ENCODE results near the gene NEK6. TPM values are rescaled to one million over a fixed set of nuclear protein-coding genes. Genes with fewer than 3 reads are reported as not detected.

NEK6 gene
- total and polyA plus RNA-seq, 10 of the 15 experiments (the other 5 are each of a cell fraction or from before 2014, with no cell fraction given): 31.3 to 161 (median 89.2) TPM

DNA sequence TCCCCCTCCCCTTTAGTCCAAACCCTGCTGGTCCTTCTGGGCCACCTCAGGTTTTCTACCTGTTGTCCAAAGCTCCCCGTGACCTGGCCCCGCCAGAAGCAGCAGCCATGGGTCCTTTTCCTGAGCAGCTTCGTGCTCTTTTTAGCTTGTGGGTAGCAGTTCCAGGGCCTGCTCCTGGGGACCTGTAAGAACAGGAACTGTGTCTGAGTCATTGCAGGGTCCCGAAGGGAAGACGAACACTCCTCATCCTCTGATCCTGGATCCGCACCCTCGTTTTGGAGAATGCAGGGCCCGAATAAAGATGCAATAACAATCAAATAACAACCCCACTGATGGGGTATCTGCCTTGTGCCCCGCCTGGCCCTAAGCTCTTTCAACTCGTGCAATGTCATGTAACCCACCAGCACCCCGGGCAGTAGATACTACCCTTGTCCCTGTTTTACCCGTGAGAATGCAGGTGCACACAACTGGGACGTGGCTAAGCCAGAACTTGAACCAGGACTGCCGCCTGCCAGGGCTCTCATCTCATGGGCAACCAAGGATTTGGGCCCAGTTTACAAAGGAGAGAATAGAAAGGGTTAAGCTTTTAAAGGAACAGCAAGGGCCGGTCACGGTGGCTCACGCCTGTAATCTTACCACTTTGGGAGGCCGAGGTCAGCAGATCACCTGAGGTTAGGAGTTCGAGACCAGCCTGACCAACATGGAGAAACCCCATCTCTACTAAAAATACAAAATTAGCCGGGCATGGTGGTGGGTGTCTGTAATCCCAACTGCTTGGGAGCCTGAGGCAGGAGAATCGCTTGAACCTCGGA, 33.2 kb downstream of the NEK6 start (continued):
- TF ChIP-seq, protein P1, sequence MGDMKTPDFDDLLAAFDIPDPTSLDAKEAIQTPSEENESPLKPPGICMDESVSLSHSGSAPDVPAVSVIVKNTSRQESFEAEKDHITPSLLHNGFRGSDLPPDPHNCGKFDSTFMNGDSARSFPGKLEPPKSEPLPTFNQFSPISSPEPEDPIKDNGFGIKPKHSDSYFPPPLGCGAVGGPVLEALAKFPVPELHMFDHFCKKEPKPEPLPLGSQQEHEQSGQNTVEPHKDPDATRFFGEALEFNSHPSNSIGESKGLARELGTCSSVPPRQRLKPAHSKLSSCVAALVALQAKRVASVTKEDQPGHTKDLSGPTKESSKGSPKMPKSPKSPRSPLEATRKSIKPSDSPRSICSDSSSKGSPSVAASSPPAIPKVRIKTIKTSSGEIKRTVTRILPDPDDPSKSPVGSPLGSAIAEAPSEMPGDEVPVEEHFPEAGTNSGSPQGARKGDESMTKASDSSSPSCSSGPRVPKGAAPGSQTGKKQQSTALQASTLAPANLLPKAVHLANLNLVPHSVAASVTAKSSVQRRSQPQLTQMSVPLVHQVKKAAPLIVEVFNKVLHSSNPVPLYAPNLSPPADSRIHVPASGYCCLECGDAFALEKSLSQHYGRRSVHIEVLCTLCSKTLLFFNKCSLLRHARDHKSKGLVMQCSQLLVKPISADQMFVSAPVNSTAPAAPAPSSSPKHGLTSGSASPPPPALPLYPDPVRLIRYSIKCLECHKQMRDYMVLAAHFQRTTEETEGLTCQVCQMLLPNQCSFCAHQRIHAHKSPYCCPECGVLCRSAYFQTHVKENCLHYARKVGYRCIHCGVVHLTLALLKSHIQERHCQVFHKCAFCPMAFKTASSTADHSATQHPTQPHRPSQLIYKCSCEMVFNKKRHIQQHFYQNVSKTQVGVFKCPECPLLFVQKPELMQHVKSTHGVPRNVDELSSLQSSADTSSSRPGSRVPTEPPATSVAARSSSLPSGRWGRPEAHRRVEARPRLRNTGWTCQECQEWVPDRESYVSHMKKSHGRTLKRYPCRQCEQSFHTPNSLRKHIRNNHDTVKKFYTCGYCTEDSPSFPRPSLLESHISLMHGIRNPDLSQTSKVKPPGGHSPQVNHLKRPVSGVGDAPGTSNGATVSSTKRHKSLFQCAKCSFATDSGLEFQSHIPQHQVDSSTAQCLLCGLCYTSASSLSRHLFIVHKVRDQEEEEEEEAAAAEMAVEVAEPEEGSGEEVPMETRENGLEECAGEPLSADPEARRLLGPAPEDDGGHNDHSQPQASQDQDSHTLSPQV (IDR thresholded peaks at IDR 0.05): no peak
- TF ChIP-seq IKZF1 (conservative IDR thresholded peaks at IDR 0.05): peak; percentile 36; the same call in 1 of the 2 replicates
- TF ChIP-seq HDGF (IDR thresholded peaks at IDR 0.05): peak; percentile 50

DNA sequence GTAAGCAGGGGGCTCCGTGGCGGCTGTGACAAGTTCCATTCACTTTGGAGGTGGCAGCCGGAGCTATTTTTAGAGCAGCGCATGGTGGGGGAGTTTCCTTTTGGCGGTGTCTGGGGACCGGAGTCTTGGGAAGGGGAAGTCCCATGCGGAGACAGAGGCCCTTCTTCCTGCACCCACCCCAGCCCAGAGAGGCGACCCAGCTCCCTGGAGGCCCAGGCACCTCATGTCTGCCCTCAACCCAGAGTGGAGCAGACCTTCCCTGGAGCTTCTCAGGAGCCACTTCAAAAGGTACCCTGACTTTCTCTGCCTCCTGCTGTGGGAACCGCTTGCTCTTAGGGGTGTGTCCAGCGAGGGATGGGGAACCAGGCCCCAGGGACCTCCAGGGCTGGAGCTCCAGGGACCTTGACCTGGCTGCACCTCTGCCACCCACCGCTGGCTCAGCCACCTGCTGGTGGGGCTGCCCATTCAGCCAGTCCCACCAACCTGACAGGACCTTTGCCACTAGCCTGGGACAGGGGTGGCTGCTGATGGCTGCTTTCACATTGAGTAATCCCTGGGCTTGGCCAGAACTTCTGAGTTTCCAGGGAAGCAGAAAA, 34.1 kb downstream of the NEK6 start:
- H3K4me1 ChIP-seq (ENCODE audit: control insufficient read depth, insufficient read depth, low read length): peaks cover 90% of the 10 kb centered on the region
- DNase-seq (ENCODE audit: low read depth, low spot score): peak; percentile 77
- POLR2A ChIA-PET: interaction anchor here (0.9 to 5.4 kb wide), 13 partner anchors 12 to 155 kb away, joined by 3 to 45 read pairs (median 4); no protein-coding TSS in a partner anchor
- peak overlapping the region; percentile 49 for H3K9ac ChIP-seq (ENCODE audit: control insufficient read depth, insufficient read depth, low read length)
- H3K4me3 ChIP-seq: peak overlapping the region; percentile 56
- intact Hi-C loops (cut with micrococcal nuclease; ENCODE audit: unreplicated experiment) (loop anchor here (1.0 to 2.0 kb wide), 4 partner anchors 27 to 165 kb away; no protein-coding TSS in a partner anchor), in situ Hi-C loops (cut with MboI) (loop anchor here (25.0 kb wide), 1 partner anchor 155 kb away; no protein-coding TSS in a partner anchor)
- SMC1A ChIA-PET (ENCODE audit: uncharacterized antibody, unreplicated experiment): interaction anchor here (1.1 to 9.9 kb wide), 17 partner anchors 13 to 330 kb away, joined by 3 to 132 read pairs (median 9); partner anchors contain the start of gene NEK6
- FAIRE-seq: no peak
- peak overlapping the region; percentile 91 for H3K27ac ChIP-seq (ENCODE audit: control insufficient read depth, insufficient read depth)
- CTCF ChIA-PET: interaction anchor here (0.6 to 5.0 kb wide), 19 partner anchors 25 to 330 kb away, joined by 3 to 42 read pairs (median 7); partner anchors contain the start of gene NEK6
- H3K36me3 ChIP-seq (ENCODE audit: control insufficient read depth in 2 of 2, insufficient read depth in 2 of 2, low read length in 1 of 2): peaks cover 29 to 39% of the 10 kb centered on the region in 2 experiments
- peak; percentile 67 for ATAC-seq
- no peaks in the 10 kb centered on the region for H3K27me3 ChIP-seq (replicated peaks in 1 of 2; ENCODE audit: control insufficient read depth in 2 of 2, insufficient read depth in 2 of 2, low read length in 1 of 2)
- RAD21 ChIA-PET (ENCODE audit: unreplicated experiment): interaction anchor here (0.7 to 5.1 kb wide), 18 partner anchors 27 to 251 kb away, joined by 3 to 74 read pairs (median 7); partner anchors contain the start of gene NEK6
- no peaks in the 10 kb centered on the region for H3K9me3 ChIP-seq (replicated peaks; ENCODE audit: control insufficient read depth, insufficient read depth, low read length)
- peak overlapping the region; percentile 77 for H3K4me2 ChIP-seq (ENCODE audit: control insufficient read depth, insufficient read depth)
- no peak overlapping the region for H2AFZ ChIP-seq (ENCODE audit: control insufficient read depth, low read depth, low read length)
- H3K79me2 ChIP-seq (ENCODE audit: control insufficient read depth, insufficient read depth, low read length): peaks cover 100% of the 10 kb centered on the region
- H4K20me1 ChIP-seq (ENCODE audit: control insufficient read depth, insufficient read depth): peaks cover 7% of the 10 kb centered on the region
- WGBS (ENCODE audit: insufficient coverage, insufficient replicate concordance, low lambda C conversion rate, missing lambda C conversion rate): under 1% methylated on average over 11 of the region's 11 CpGs
- BruUV-seq (replicated peaks): no TSS peak
- TF ChIP-seq, protein P2, sequence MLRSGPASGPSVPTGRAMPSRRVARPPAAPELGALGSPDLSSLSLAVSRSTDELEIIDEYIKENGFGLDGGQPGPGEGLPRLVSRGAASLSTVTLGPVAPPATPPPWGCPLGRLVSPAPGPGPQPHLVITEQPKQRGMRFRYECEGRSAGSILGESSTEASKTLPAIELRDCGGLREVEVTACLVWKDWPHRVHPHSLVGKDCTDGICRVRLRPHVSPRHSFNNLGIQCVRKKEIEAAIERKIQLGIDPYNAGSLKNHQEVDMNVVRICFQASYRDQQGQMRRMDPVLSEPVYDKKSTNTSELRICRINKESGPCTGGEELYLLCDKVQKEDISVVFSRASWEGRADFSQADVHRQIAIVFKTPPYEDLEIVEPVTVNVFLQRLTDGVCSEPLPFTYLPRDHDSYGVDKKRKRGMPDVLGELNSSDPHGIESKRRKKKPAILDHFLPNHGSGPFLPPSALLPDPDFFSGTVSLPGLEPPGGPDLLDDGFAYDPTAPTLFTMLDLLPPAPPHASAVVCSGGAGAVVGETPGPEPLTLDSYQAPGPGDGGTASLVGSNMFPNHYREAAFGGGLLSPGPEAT (IDR thresholded peaks at IDR 0.05; ENCODE audit: low read depth): peak; percentile 96
- TF ChIP-seq GATAD2B (conservative IDR thresholded peaks at IDR 0.05; ENCODE audit: low read depth) (peak; percentile 100), POU2F2 (IDR thresholded peaks at IDR 0.05; ENCODE audit: borderline replicate concordance, low read depth, low read length) (no peak; the same call in 2 of the 3 replicates), WRNIP1 (IDR thresholded peaks at IDR 0.05; ENCODE audit: borderline replicate concordance, low read depth, low read length) (no peak), SPI1 (IDR thresholded peaks at IDR 0.05; ENCODE audit: borderline replicate concordance, insufficient read depth, low read depth, low read length) (peak; percentile 29; the same call in 1 of the 2 replicates)
- TF ChIP-seq, protein P3, sequence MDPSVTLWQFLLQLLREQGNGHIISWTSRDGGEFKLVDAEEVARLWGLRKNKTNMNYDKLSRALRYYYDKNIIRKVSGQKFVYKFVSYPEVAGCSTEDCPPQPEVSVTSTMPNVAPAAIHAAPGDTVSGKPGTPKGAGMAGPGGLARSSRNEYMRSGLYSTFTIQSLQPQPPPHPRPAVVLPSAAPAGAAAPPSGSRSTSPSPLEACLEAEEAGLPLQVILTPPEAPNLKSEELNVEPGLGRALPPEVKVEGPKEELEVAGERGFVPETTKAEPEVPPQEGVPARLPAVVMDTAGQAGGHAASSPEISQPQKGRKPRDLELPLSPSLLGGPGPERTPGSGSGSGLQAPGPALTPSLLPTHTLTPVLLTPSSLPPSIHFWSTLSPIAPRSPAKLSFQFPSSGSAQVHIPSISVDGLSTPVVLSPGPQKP (IDR thresholded peaks at IDR 0.05; ENCODE audit: low read depth, low read length): no peak

Data from GM12878 (cell line).